WERI-Rb-1 (cell line): ENCODE measurements around the gene RFX2.

ENCODE experiments used
- DNase-seq: peaks from one replicate; pipeline ENCODE4 v3.0.0-alpha.2; 2020
- H3K27ac ChIP-seq: fragments of 250-450 bp; sonication (Bioruptor Pico); 2 replicates; pipeline ENCODE4 v1.5.1; 2020; ENCODE audit warnings: mild to moderate bottlenecking, moderate library complexity
- H3K27me3 ChIP-seq: fragments of 250-450 bp; sonication (Bioruptor Pico); 2 replicates; pipeline ENCODE4 v1.5.1; 2021; ENCODE audit warnings: mild to moderate bottlenecking, low read depth, moderate library complexity; ENCODE audit not compliant: insufficient read depth, severe bottlenecking
- H3K36me3 ChIP-seq: fragments of 250-450 bp; sonication (Bioruptor Pico); 2 replicates; pipeline ENCODE4 v1.5.1; 2020; ENCODE audit warnings: mild to moderate bottlenecking, moderate library complexity
- H3K4me3 ChIP-seq: 2 replicates; pipeline ENCODE4 v1.5.1; 2011; ENCODE audit warnings: low read depth, mild to moderate bottlenecking, control low read depth, low read length
- H3K9me3 ChIP-seq: fragments of 250-450 bp; sonication (Bioruptor Pico); 2 replicates; pipeline ENCODE4 v1.5.1; 2021; ENCODE audit warnings: mild to moderate bottlenecking, moderate library complexity; ENCODE audit not compliant: severe bottlenecking
- CTCF ChIP-seq: IDR thresholded peaks from 2 replicates; pipeline ENCODE4 v1.5.1; 2011; ENCODE audit warnings: low read depth, mild to moderate bottlenecking, control low read depth, inconsistent platforms, low read length

Gene RFX2

GRCh38 chr19:6087074-6087571, 23.2 kb downstream of the RFX2 start:
- Histone ChIP-seq H3K4me3 (peak overlapping the region; percentile 18), H3K27me3 (no peaks in the 10 kb centered on the region), H3K36me3 (no peaks in the 10 kb centered on the region), H3K9me3 (no peaks in the 10 kb centered on the region), H3K27ac (peak overlapping the region; percentile 48)
- peak; percentile 62 for DNase-seq
- no peak for TF ChIP-seq CTCF

- no peaks in the 10 kb centered on the region for H3K27me3 ChIP-seq
- H3K4me3 ChIP-seq: no peak overlapping the region
- H3K9me3 ChIP-seq: no peaks in the 10 kb centered on the region
- H3K27ac ChIP-seq: no peak overlapping the region
- H3K36me3 ChIP-seq: no peaks in the 10 kb centered on the region
- DNase-seq: no peak
- TF ChIP-seq CTCF: no peak
These were observed 24.1 kb downstream of the RFX2 start for GRCh38 chr19:6086068-6086788.

- Histone ChIP-seq H3K36me3 (no peaks in the 10 kb centered on the region), H3K9me3 (no peaks in the 10 kb centered on the region), H3K27ac (no peak overlapping the region), H3K27me3 (no peaks in the 10 kb centered on the region), H3K4me3 (no peak overlapping the region)
- DNase-seq: no peak
- TF ChIP-seq CTCF: no peak
These were observed 25.5 kb downstream of the RFX2 start for GRCh38 chr19:6084821-6085220.

GRCh38 chr19:6079107-6079506, 31.2 kb downstream of the RFX2 start:
- Histone ChIP-seq H3K36me3 (no peaks in the 10 kb centered on the region), H3K27me3 (no peaks in the 10 kb centered on the region), H3K4me3 (no peak overlapping the region), H3K27ac (no peak overlapping the region), H3K9me3 (no peaks in the 10 kb centered on the region)
- TF ChIP-seq CTCF: no peak
- no peak for DNase-seq

GRCh38 chr19:6078068-6078467, 32.2 kb downstream of the RFX2 start:
- no peaks in the 10 kb centered on the region for H3K36me3 ChIP-seq
- H3K27me3 ChIP-seq: no peaks in the 10 kb centered on the region
- no peak for DNase-seq
- TF ChIP-seq CTCF: no peak
- no peaks in the 10 kb centered on the region for H3K9me3 ChIP-seq
- H3K4me3 ChIP-seq: no peak overlapping the region
- no peak overlapping the region for H3K27ac ChIP-seq
